Keratinocyte (primary cell): Measurements from ENCODE around the gene PIGM. TPM values are rescaled to one million over a fixed set of nuclear protein-coding genes. Genes with fewer than 3 reads are reported as not detected.

Source experiments
- DNase-seq: peaks from one replicate; pipeline ENCODE4 v3.0.0-alpha.2; 2011; ENCODE audit warnings: low read depth, missing footprints, low spot score
- FAIRE-seq: peaks from 2 replicates; lab custom pipeline; 2011; peaks lifted over from hg19 to GRCh38; lab: Jason Lieb, UNC
- H2AFZ ChIP-seq: 2 replicates; pipeline ENCODE4 v1.6.0; 2012; ENCODE audit warnings: low read length, control low read depth, inconsistent platforms; ENCODE audit not compliant: control insufficient read depth
- H3K27ac ChIP-seq: 2 replicates; pipeline ENCODE4 v1.5.1; 2011; ENCODE audit warnings: low read length; ENCODE audit not compliant: control insufficient read depth, insufficient read depth
- H3K27me3 ChIP-seq: 3 replicates; pipeline ENCODE4 v1.6.0; 2011; ENCODE audit warnings: low read length; ENCODE audit not compliant: control insufficient read depth, insufficient read depth; ENCODE audit errors: extremely low read depth
- H3K36me3 ChIP-seq, 2 experiments: 2 replicates in 1 of 2; 3 replicates in 1 of 2; pipeline ENCODE4 v1.5.1; 2011; ENCODE audit warnings: low read length in 2 of 2, mild to moderate bottlenecking in 1 of 2; ENCODE audit not compliant: control insufficient read depth in 2 of 2, insufficient read depth in 2 of 2; ENCODE audit errors: extremely low read depth in 1 of 2
- H3K4me1 ChIP-seq: 3 replicates; pipeline ENCODE4 v1.5.1; 2011; ENCODE audit warnings: low read length; ENCODE audit not compliant: control insufficient read depth, insufficient read depth; ENCODE audit errors: extremely low read depth
- H3K4me2 ChIP-seq: 3 replicates; pipeline ENCODE4 v1.6.0; 2011; ENCODE audit warnings: low read depth, low read length; ENCODE audit not compliant: control insufficient read depth, insufficient read depth; ENCODE audit errors: extremely low read depth
- H3K4me3 ChIP-seq, 3 experiments: fragments of 200-600 bp in 1 of 3; sonication (generic) in 1 of 3; 2 replicates in 2 of 3; 3 replicates in 1 of 3; pipeline ENCODE4 v1.5.1; 2011 to 2016; ENCODE audit warnings: low read length in 3 of 3, mild to moderate bottlenecking in 3 of 3, control low read depth in 2 of 3, inconsistent platforms in 1 of 3, low read depth in 1 of 3, mixed read lengths in 1 of 3, mixed run types in 1 of 3, moderate library complexity in 1 of 3; ENCODE audit not compliant: control insufficient read depth in 2 of 3, insufficient read depth in 2 of 3; ENCODE audit errors: extremely low read depth in 1 of 3
- H3K79me2 ChIP-seq: 2 replicates; pipeline ENCODE4 v1.6.0; 2012; ENCODE audit warnings: low read length; ENCODE audit not compliant: control insufficient read depth, insufficient read depth
- H3K9ac ChIP-seq: 3 replicates; pipeline ENCODE4 v1.6.0; 2011; ENCODE audit warnings: low read length; ENCODE audit not compliant: control insufficient read depth, insufficient read depth; ENCODE audit errors: extremely low read depth
- H3K9me1 ChIP-seq: 3 replicates; pipeline ENCODE4 v1.6.0; 2011; ENCODE audit warnings: low read length; ENCODE audit not compliant: control insufficient read depth, insufficient read depth; ENCODE audit errors: extremely low read depth
- H3K9me3 ChIP-seq: 2 replicates; pipeline ENCODE4 v1.5.1; 2012; ENCODE audit warnings: low read depth, low read length; ENCODE audit not compliant: control insufficient read depth
- H4K20me1 ChIP-seq: 3 replicates; pipeline ENCODE4 v1.6.0; 2011; ENCODE audit warnings: low read length; ENCODE audit not compliant: control insufficient read depth, insufficient read depth; ENCODE audit errors: extremely low read depth
- CTCF ChIP-seq, 3 experiments: IDR thresholded peaks in 1 of 3; conservative IDR thresholded peaks in 1 of 3; optimal IDR thresholded peaks in 1 of 3; 2 replicates in 2 of 3; 3 replicates in 1 of 3; pipeline versions ENCODE3 to v1.5.1; 2011; ENCODE audit warnings: low read length in 3 of 3, mild to moderate bottlenecking in 3 of 3, moderate library complexity in 2 of 3, control low read depth in 1 of 3, inconsistent platforms in 1 of 3; ENCODE audit not compliant: insufficient read depth in 2 of 3; ENCODE audit errors: extremely low read depth in 1 of 3
- EZH2 ChIP-seq: IDR thresholded peaks from one replicate; pipeline ENCODE4 v1.6.1; 2012; ENCODE audit warnings: inconsistent platforms, mild to moderate bottlenecking, low read length, moderate library complexity
- dilution Hi-C: fragments of 300-500 bp; cut with MboI; formaldehyde crosslinking; loops from one replicate; pipeline ENCODE4 v1.7.0; 2020; ENCODE audit warnings: low sequenced_read_pairs; ENCODE audit not compliant: extremely low pct_ligation_motif_present
- polyA plus RNA-seq, 5 experiments: library from polyadenylated mRNA; depleted of rRNA in 3 of 5; stranded (reverse) in 3 of 5; stranded (forward) in 1 of 5; unstranded in 1 of 5; fragments of >200 nt; gene quantifications; 1 replicate in 1 of 5; 2 replicates in 3 of 5; 3 replicates in 1 of 5; pipeline versions ENCODE4 v1.2.1 to v1.2.3, GENCODE V29; 2011 to 2012; ENCODE audit warnings: missing spikeins in 2 of 5, low read depth in 1 of 5, low replicate concordance in 1 of 5

Gene PIGM
- polyA plus RNA-seq, 1 donor (not counting 4 experiments of a cell fraction or from before 2014, with no cell fraction given) = 3.1 TPM

DNA sequence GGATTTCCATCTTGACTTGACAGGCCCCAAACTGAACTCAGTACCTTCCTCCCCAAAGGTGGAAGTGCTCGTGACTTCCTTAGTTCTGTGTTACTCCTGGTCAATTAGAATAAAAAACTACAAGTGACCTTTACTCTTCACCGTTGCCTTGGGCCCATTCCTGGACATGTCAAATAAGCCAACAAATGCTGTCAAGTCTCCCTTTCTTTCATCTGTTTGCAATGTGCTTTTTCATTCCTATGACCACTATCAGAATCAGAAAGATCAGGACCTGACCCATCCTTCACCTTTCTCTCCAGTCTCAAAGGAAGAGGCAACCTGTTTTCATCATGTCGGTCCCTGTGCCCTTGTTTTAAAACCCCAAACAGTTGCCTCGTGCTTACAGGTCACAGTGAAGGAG, 43.1 kb upstream of the PIGM start:
- no peak overlapping the region for H3K9ac ChIP-seq
- no peak overlapping the region for H3K27ac ChIP-seq
- no peaks in the 10 kb centered on the region for H4K20me1 ChIP-seq
- no peaks in the 10 kb centered on the region for H3K79me2 ChIP-seq
- FAIRE-seq (no peak), DNase-seq (no peak)
- no peak overlapping the region for H3K4me2 ChIP-seq
- H3K36me3 ChIP-seq = no peaks in the 10 kb centered on the region
- H3K9me3 ChIP-seq = no peaks in the 10 kb centered on the region
- H2AFZ ChIP-seq = no peak overlapping the region
- no peaks in the 10 kb centered on the region for H3K9me1 ChIP-seq
- dilution Hi-C loops = no loop called here
- TF ChIP-seq CTCF (optimal IDR thresholded peaks at IDR 0.05 in 1 of 3, IDR thresholded peaks at IDR 0.05 in 1 of 3, conservative IDR thresholded peaks at IDR 0.05 in 1 of 3; ENCODE audit: extremely low read depth in 1 of 3, insufficient read depth in 2 of 3, low read length in 3 of 3) (no peak), EZH2 (no peak)
- no peak overlapping the region for H3K4me3 ChIP-seq
- peaks cover 3% of the 10 kb centered on the region for H3K4me1 ChIP-seq
- peaks cover 19% of the 10 kb centered on the region for H3K27me3 ChIP-seq

GRCh38 chr1:160071289-160071688, 39.5 kb upstream of the PIGM start:
- Histone ChIP-seq H3K4me3 (no peak overlapping the region), H3K27ac (no peak overlapping the region), H3K9me3 (no peaks in the 10 kb centered on the region), H3K9me1 (no peaks in the 10 kb centered on the region), H3K36me3 (no peaks in the 10 kb centered on the region), H3K4me1 (peaks cover 3% of the 10 kb centered on the region), H3K9ac (no peak overlapping the region), H4K20me1 (no peaks in the 10 kb centered on the region), H3K4me2 (no peak overlapping the region), H3K79me2 (no peaks in the 10 kb centered on the region), H3K27me3 (peaks cover 48% of the 10 kb centered on the region), H2AFZ (no peak overlapping the region)
- dilution Hi-C loops = no loop called here
- TF ChIP-seq CTCF (optimal IDR thresholded peaks at IDR 0.05 in 1 of 3, IDR thresholded peaks at IDR 0.05 in 1 of 3, conservative IDR thresholded peaks at IDR 0.05 in 1 of 3; ENCODE audit: extremely low read depth in 1 of 3, insufficient read depth in 2 of 3, low read length in 3 of 3) (no peak), EZH2 (no peak)
- DNase-seq (no peak), FAIRE-seq (no peak)
